Measurements from ENCODE around the gene C7orf57.
"Not testable (repeated sequence)": the region's sequence is repeated elsewhere in the genome, so short reads cannot be mapped to it uniquely, and the experiment has no call there.

The C7orf57 gene

GRCh38 chr7:48035301-48035966 lies at the start of gene C7orf57:
Gene C7orf57, plus strand, starts transcription at chr7:48035543. Its CDS starts 766 bp downstream, at chr7:48036309.
- DNase-seq: peak; percentile 18

GRCh38 chr7:47988496-47989386 lies 46.6 kb upstream of the C7orf57 start:
- DNase-seq: no peak

GRCh38 chr7:47989607-47990400 lies 45.5 kb upstream of the C7orf57 start:
- not testable (repeated sequence) for DNase-seq

GRCh38 chr7:47990592-47990991 lies 44.8 kb upstream of the C7orf57 start:
- DNase-seq: no peak

GRCh38 chr7:47991270-47991669 lies 44.1 kb upstream of the C7orf57 start:
- DNase-seq: no peak

GRCh38 chr7:47991741-47992311 lies 43.5 kb upstream of the C7orf57 start:
- no peak for DNase-seq

GRCh38 chr7:47992446-47992845 lies 42.9 kb upstream of the C7orf57 start:
- DNase-seq: no peak

GRCh38 chr7:47999413-47999812 lies 35.9 kb upstream of the C7orf57 start:
- no peak for DNase-seq

GRCh38 chr7:48000164-48000563 lies 35.2 kb upstream of the C7orf57 start:
- DNase-seq: not testable (repeated sequence)

GRCh38 chr7:48004032-48004431 lies 31.3 kb upstream of the C7orf57 start:
- DNase-seq: no peak

- DNase-seq: no peak
These were observed 30.7 kb upstream of the C7orf57 start for GRCh38 chr7:48004638-48005037.

GRCh38 chr7:48006866-48007265 lies 28.5 kb upstream of the C7orf57 start:
- DNase-seq: no peak

- no peak for DNase-seq
These were observed 26.1 kb upstream of the C7orf57 start for GRCh38 chr7:48009257-48009656.

GRCh38 chr7:48009954-48010353 lies 25.4 kb upstream of the C7orf57 start:
- DNase-seq: no peak

GRCh38 chr7:48011323-48011722 lies 24.0 kb upstream of the C7orf57 start:
- DNase-seq: no peak

GRCh38 chr7:48011951-48012350 lies 23.4 kb upstream of the C7orf57 start:
- no peak for DNase-seq

- DNase-seq: no peak
These were observed 18.7 kb upstream of the C7orf57 start for GRCh38 chr7:48016641-48017040.

GRCh38 chr7:48017674-48018073 lies 17.7 kb upstream of the C7orf57 start:
- no peak for DNase-seq

GRCh38 chr7:48025624-48026023 lies 9.7 kb upstream of the C7orf57 start:
- no peak for DNase-seq

GRCh38 chr7:48028938-48029337 lies 6.4 kb upstream of the C7orf57 start, which contains the start of gene SUN3:
Gene SUN3, minus strand, starts transcription at chr7:48029107. Its CDS starts 169 bp downstream, at chr7:48028938.
- no peak for DNase-seq

- no peak for DNase-seq
These were observed 4.2 kb upstream of the C7orf57 start for GRCh38 chr7:48031111-48031510.

GRCh38 chr7:48033922-48034321 lies 1.4 kb upstream of the C7orf57 start:
- no peak for DNase-seq

GRCh38 chr7:48035967-48036478 lies 680 bp downstream of the C7orf57 start:
- DNase-seq: no peak

Data from NCI-H1417 treated with DMSO at 0.1 percent for 48 hours (cell line).